ENCODE data around the gene HIBADH.
"Not testable (repeated sequence)": the region's sequence is repeated elsewhere in the genome, so short reads cannot be mapped to it uniquely, and the experiment has no call there.

HIBADH gene

GRCh38 chr7:27684491-27684890, 21.8 kb upstream of the HIBADH start:
- TF ChIP-seq CTCF (IDR thresholded peaks at IDR 0.05; ENCODE audit: borderline replicate concordance, insufficient read depth, low read depth, low read length) = no peak
- H3K4me3 ChIP-seq (ENCODE audit: low read depth, low read length) = no peak overlapping the region

- no peak overlapping the region for H3K4me3 ChIP-seq (ENCODE audit: low read depth, low read length)
- no peak for TF ChIP-seq CTCF (IDR thresholded peaks at IDR 0.05; ENCODE audit: borderline replicate concordance, insufficient read depth, low read depth, low read length)
These were observed 17.9 kb upstream of the HIBADH start for GRCh38 chr7:27680610-27681009.

GRCh38 chr7:27678617-27679260, 16.1 kb upstream of the HIBADH start:
- no peak for TF ChIP-seq CTCF (IDR thresholded peaks at IDR 0.05; ENCODE audit: borderline replicate concordance, insufficient read depth, low read depth, low read length)

GRCh38 chr7:27677912-27678612, 15.4 kb upstream of the HIBADH start:
- no peak for TF ChIP-seq CTCF (IDR thresholded peaks at IDR 0.05; ENCODE audit: borderline replicate concordance, insufficient read depth, low read depth, low read length)
- no peak overlapping the region for H3K4me3 ChIP-seq (ENCODE audit: low read depth, low read length)

More at GRCh38 chr7:27678617-27679260, 16.1 kb upstream of the HIBADH start:
- H3K4me3 ChIP-seq (ENCODE audit: low read depth, low read length) = no peak overlapping the region

DNA sequence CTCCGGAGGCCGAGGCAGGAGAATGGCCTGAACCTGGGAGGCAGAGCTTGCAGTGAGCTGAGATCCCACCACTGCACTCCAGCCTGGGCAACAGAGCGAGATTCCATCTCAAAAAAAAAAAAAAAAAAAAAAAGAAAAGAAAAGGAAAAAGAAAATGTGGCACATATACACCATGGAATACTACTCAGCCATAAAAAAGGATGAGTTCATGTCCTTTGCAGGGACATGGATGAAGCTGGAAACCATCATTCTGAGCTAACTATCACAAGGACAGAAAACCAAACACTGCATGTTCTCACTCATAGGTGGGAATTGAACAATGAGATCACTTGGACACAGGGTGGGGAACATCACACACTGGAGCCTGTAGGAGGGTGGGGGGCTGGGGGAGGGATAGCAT, 11.4 kb upstream of the HIBADH start:
- H3K4me3 ChIP-seq (ENCODE audit: low read depth, low read length) = not testable (repeated sequence)

DNA sequence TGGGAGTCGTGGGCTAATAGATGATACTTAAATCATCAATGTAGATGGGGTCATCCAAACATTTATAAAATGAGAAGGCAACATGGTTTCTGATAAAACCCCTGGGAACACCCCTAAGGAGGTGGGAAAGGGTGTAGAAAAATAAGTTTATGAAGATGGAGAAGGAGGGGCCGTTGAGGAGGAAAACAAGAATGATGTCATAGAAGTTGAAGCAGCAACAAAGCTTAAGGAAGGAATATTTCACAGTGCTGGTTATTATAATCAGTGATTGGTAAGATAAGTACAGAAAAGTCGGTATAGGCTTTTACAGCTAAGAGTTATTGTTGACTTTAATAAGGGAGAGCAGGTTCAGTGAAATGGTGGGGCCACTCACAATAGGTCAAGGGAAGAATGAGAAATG, 9.0 kb upstream of the HIBADH start:
- no peak overlapping the region for H3K4me3 ChIP-seq (ENCODE audit: low read depth, low read length)
- no peak for TF ChIP-seq CTCF (IDR thresholded peaks at IDR 0.05; ENCODE audit: borderline replicate concordance, insufficient read depth, low read depth, low read length)

GRCh38 chr7:27670676-27671075, 8.0 kb upstream of the HIBADH start:
- no peak for TF ChIP-seq CTCF (IDR thresholded peaks at IDR 0.05; ENCODE audit: borderline replicate concordance, insufficient read depth, low read depth, low read length)
- H3K4me3 ChIP-seq (ENCODE audit: low read depth, low read length) = no peak overlapping the region

Data from GM12875 (cell line).